CD4-positive, alpha-beta T cell treated with Interleukin-4 for 1 hour (primary cell): ENCODE results near the gene SDCCAG8.

ENCODE experiments used
- DNase-seq, 2 donors: peaks; one replicate each; pipeline ENCODE4 v3.0.0-alpha.2; 2020 to 2022

Gene SDCCAG8

GRCh38 chr1:243254927-243255790 is 682 bp upstream of the SDCCAG8 start, which contains the start of gene CEP170:
TSS of gene CEP170 (minus strand) at chr1:243255281. CDS start at chr1:243225280, 30,001 bp downstream.
- peak; percentile 89 to 92 for DNase-seq

DNA sequence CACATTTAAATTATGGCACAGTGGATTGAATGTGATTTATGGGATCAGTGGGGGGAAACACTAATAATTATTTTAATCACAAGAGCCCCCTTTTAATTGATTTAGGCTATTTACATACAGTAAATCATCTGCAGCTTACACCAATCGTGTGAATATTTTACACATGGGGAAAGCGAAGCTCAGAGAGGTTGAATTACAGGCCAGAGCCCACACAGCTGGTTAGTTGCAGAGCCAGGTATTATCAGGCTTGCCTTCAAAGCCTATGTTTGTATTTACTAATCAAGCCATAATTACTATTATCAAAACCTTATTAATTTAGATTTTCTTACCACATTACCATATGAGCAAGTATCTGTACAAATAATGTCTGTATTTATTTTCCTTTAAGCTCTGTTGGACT is 749 bp downstream of the SDCCAG8 start:
- DNase-seq = no peak

DNA sequence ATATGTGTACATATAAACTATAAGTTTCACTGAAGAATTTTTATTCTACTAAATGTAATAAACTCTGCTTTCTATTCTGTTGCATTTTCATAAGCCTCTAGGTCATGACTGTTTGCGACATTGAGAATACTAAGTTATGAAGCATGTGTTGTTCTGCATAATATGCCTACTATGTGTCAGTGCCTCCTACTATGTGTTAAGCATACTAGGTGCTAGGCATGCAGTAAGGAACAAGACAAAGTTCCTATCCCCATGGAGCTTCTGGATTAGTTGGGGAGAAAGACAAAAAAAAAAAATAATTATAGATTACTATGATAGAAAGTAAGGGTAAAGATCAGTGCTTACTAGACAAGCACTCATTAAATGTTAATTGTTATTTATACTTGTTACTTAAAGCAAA is 1.3 kb downstream of the SDCCAG8 start:
- DNase-seq = no peak

DNA sequence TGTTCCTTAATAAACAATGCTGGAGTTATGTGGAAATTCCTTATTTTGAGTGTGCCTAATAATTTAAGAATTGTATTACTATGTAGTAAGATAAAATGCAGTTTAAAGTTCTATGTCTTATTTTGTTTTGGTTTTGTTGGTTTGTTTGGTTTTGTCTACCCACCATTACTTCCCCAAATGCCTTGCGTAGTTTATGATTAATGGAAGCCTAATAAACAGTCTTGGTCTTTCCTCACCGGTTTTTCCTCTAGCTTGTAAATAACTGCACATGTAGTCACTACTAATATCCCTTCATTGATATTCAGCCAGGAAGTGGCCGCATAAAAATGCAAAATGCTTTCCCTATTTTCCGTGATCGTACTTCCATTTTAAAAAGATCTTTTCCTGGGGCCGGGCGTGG is 2.9 kb downstream of the SDCCAG8 start:
- DNase-seq = no peak

- DNase-seq = no peak
Observed at GRCh38 chr1:243260221-243260880, 4.5 kb downstream of the SDCCAG8 start.

GRCh38 chr1:243261390-243261789 is 5.5 kb downstream of the SDCCAG8 start:
- DNase-seq = no peak

DNA sequence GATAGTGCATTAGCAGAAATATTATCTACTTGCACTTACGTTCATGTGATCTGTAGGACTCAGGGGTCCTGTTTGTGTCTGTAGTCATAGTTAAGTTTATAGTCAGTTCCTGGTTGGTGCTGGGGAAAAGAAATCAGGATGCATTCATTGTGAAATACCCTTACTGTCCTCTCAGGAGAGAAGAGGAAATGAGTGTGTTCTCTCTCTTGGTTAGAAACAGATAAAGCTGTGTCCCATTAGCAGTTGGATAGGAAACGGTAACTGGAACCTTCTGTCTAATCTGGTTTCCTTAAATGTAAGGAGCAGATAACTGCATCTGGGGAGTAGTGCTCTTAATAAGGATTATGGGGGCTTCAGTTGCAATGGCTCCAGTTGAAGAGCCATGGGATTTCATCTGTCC is 8.9 kb downstream of the SDCCAG8 start:
- no peak for DNase-seq

GRCh38 chr1:243266231-243266630 is 10.4 kb downstream of the SDCCAG8 start:
- DNase-seq = no peak

GRCh38 chr1:243267471-243267880 is 11.6 kb downstream of the SDCCAG8 start:
- peak in 1 of 2 donors; percentile 31 for DNase-seq

GRCh38 chr1:243267914-243268653 is 12.2 kb downstream of the SDCCAG8 start:
- DNase-seq = no peak

DNA sequence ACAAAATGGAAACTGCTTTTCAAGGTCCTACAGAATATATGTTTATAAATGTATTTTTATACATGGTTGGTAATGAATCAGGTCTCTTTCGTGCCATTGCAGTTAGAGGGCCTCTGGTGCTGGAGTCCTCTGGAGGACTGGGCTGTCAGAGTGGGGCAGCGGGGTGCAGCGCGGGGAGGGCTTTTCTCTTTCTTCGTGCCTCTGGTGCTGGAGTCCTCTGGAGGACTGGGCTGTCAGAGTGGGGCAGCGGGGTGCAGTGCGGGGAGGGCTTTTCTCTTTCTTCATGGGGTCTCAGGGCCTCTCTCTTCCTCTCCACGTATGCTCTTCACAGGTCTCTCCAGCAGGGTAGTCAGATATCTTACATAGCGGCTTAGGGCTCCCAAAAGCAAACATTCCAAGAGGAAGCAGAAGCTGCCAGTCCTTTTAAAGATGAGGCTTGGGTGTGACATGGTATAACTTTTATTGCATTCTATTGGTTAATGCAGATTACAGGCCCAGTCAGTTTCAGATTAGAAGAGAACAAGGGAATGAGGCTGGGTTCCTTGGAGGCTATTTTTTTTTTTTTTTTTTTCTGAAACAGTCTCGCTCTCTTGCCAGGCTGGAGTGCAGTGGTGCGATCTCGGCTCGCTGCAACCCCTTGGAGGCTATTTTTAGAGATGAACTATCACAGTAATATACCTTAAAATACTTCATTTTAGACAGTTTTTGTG is 13.1 kb downstream of the SDCCAG8 start:
- no peak for DNase-seq

- DNase-seq = no peak
Observed at GRCh38 chr1:243269461-243269801, 13.6 kb downstream of the SDCCAG8 start.

DNA sequence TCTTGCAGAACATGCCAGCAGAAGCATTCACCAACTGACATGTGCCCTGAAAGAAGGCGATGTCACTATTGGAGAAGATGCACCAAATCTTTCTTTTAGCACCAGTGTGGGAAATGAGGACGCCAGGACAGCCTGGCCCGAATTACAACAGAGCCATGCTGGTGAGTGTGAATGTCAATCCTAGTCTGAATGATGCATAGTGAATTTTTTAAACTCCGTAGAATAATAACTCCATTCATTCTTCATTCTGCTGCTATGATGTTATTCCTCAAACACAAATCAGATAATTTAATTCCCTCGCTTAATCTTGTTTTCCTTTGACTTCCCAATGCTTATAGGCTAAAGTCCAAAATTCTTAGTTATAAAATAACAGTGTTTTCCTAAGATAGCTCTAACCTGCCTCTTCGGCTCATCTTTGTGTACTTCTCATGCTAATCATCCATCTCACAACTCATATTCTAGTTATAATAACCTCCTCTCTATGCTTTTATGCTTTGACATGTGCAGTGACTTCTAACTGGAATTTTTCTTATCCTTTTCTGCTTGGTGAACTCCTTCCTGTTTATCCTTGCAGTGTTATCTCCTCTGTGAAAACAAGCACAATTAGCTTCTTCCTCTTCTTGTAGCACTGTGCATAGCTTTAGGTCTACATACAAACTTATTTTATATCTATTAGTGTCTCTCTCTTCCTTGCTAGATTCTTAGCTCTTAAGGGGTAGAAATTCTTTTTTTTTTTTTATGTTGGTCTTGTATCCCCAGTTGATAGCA is 14.4 kb downstream of the SDCCAG8 start:
- DNase-seq = no peak

- DNase-seq = no peak
Observed at GRCh38 chr1:243271996-243272395, 16.2 kb downstream of the SDCCAG8 start.

DNA sequence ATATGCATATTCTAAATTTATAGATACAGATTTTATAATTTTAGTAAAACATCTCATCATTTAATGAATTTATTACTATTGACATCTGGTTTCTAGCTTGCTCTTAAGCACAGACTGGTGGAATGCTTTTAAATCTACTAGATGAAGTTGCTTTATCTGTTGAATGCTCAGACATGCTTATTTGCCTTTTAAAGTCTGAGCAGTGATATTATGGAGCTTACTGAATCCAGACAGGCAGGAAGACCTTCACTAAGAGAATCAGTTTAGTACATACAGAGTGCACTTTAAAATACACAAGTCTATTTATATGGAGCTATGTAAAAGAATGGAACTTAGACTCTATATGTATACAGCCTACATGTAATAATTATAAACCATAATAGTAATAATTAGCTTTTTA is 16.6 kb downstream of the SDCCAG8 start:
- DNase-seq = no peak

- DNase-seq = no peak
Observed at GRCh38 chr1:243273506-243273905, 17.7 kb downstream of the SDCCAG8 start.

DNA sequence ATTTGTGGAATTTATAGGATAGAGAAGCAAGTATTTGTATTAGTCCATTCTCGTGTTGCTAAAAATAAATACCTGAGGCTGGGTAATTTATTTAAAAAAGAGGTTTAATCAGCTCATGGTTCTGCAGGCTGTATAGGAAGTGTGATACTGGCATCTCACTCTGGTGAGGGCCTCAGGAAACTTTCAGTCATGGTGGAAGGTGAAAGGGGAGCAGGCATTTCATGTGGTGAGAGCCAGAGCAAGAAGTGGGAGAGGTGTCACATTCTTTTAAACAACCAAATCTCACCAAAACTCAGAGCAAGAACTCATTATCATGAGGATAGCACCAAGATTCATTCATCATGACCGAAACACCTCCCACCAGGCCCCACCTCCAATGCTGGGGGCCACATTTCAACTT is 18.1 kb downstream of the SDCCAG8 start:
- no peak for DNase-seq

GRCh38 chr1:243275316-243275715 is 19.5 kb downstream of the SDCCAG8 start:
- DNase-seq = no peak

GRCh38 chr1:243280571-243281129 is 24.8 kb downstream of the SDCCAG8 start:
- no peak for DNase-seq

DNA sequence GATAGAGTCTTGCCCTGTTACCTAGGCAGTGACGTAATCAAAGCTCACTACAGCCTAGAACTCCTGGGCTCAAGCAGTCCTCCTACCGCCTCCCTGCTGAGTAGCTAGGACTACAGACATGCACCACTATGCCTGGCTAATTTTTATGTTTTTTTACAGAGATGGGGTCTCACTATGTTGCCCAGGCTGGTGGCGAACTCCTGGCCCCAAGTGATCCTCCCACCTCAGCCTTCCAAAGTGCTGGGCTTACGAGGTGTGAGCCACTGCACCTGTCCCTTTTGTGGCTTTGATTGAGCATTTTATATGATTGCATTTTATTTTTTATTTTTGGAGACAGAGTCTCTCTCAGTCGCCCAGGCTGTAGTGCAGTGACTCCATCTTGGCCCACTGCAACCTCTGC is 25.8 kb downstream of the SDCCAG8 start:
- no peak for DNase-seq

GRCh38 chr1:243286409-243287122 is 30.7 kb downstream of the SDCCAG8 start:
- no peak for DNase-seq
